ENCODE results near the gene DNMT3B. TPM values are rescaled to one million over a fixed set of nuclear protein-coding genes. Genes with fewer than 3 reads are reported as not detected.
"Not testable (repeated sequence)": the region's sequence is repeated elsewhere in the genome, so short reads cannot be mapped to it uniquely, and the experiment has no call there.

DNMT3B gene
- total RNA-seq (2014; rRNA removed): 1.2 TPM in 2 replicates
- 0.60 TPM for polyA plus RNA-seq (2012)

DNA sequence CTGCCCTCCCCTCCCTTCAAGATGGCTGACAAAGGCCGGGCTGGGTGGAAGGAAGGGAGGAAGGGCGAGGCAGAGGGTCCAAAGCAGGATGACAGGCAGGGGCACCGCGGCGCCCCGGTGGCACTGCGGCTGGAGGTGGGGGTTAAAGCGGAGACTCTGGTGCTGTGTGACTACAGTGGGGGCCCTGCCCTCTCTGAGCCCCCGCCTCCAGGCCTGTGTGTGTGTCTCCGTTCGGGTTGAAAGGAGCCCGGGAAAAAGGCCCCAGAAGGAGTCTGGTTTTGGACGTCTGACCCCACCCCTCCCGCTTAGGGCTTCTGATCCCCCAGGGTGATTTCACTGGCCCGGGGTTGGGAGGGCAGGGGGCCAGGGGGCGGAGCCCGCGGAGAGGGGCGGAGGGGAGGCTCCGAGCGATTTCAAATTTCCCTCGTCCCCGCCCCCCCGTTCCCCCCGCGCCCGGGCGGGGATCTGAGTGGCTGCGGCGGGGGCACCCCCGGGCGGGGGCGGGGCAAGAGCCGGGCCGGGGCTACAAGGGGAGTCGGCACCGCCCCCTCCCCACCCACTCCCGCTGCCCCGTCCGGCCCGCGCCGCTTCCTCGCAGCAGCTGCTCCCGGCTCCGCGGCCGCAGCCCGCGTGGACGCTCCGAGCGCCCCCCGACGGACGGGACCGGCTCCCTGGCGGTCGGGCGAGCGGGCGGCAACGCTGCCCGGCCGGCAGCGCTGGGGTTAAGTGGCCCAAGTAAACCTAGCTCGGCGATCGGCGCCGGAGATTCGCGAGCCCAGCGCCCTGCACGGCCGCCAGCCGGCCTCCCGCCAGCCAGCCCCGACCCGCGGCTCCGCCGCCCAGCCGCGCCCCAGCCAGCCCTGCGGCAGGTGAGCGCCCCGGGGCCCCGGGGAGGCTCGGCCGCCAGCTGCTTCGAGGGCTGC, at the start of gene DNMT3B:
Gene DNMT3B, plus strand, starts transcription at position 555 of the 923 bp plus-strand sequence. CDS start 17,939 bp downstream, outside the sequence.
- DNase-seq (ENCODE audit: low read depth): peak; percentile 75

- DNase-seq (ENCODE audit: low read depth): no peak
Measured at GRCh38 chr20:32718749-32719348, 43.3 kb upstream of the DNMT3B start.

GRCh38 chr20:32727683-32728082, 34.5 kb upstream of the DNMT3B start:
- peak; percentile 83 for DNase-seq (ENCODE audit: low read depth)

GRCh38 chr20:32728435-32728834, 33.8 kb upstream of the DNMT3B start:
- not testable (repeated sequence) for DNase-seq (ENCODE audit: low read depth)

DNA sequence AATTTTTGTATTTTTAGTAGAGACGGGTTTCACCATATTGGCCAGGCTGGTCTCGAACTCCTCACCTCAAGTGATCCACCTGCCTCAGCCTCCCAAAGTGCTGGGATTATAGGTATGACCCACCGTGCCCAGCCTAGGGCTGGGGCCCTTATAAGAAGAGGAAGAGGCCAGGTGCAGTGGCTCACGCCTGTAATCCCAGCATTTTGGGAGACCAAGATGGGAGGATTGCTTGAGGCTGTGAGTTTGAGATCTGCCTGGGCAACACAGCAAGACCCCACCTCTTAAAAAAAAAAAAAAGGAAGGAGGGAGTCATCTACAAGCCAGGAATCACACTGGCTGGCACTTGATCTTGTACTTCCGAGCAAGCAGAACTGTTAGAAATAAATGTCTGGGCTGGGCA, 32.9 kb upstream of the DNMT3B start:
- DNase-seq (ENCODE audit: low read depth): not testable (repeated sequence)

- no peak for DNase-seq (ENCODE audit: low read depth)
Measured at GRCh38 chr20:32731882-32732266, 30.3 kb upstream of the DNMT3B start.

- DNase-seq (ENCODE audit: low read depth): peak; percentile 67
Measured at GRCh38 chr20:32737371-32738223, 24.6 kb upstream of the DNMT3B start.

DNA sequence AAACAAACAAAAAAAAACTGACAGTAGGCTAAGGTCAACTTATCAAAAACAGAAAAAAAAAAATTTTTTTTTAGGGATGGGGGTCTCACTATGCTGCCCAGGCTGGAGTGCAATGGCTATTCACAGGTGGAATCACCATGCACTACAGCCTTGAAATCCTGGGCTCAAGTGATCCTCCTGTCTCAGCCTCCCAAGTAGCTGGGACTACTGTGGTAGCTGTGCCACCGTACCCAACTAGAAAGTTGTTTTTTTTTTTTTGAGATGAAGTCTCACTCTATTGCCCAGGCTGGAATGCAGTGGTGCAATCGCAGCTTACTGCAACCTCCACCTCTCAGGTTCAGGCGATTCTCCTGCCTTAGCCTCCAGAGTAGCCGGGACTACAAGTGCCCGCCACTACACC, 21.0 kb upstream of the DNMT3B start:
- DNase-seq (ENCODE audit: low read depth): no peak

DNA sequence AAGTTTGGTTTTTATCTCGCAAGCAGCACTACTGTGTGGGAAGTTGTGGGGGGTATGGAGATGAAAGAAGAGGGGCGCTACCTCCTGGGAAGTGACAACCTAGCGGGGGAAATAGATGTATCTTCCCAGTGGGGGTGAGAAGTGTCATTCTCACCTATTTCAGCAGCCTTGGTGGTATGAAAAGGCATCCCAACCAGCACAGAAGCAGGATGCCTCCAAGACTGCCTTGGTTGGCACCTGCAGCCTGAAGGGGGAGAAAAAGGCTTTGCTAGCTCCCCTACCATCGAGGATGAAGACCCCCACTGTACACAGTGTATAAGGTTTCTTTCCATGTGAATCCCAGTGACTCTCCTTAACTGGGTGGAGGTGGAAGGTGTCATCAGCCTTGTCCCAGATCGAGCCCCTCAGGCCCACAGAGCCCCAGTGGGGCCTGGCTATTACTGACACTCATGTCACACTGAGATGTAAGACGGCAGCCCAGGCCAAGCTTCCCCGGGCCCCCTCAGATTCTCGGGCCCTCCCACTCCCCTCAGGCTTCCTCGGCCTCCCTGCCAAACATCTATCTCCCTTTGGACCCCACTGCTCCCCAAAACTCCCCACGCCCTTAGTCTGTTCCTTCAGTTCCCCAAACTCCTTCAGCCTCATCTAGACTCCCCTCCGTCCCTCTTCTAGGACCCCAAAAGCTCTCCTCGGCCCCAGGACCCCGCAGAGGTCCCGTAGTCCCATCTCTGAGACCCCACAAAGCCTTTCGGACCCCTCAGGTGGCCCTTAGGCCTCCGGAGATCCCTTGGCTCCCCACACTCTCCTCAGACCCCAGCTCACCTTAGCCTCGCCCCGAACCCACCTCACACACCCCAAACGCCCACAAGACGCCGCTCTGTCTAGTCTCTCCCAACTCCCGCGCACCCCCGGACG, 19.6 kb upstream of the DNMT3B start:
- DNase-seq (ENCODE audit: low read depth): no peak

- peak; percentile 31 for DNase-seq (ENCODE audit: low read depth)
Measured at GRCh38 chr20:32743237-32744112, 18.7 kb upstream of the DNMT3B start, which contains the start of gene COMMD7. TSS of gene COMMD7 (minus strand) at chr20:32743467. CDS start at chr20:32743391, 76 bp downstream.

DNA sequence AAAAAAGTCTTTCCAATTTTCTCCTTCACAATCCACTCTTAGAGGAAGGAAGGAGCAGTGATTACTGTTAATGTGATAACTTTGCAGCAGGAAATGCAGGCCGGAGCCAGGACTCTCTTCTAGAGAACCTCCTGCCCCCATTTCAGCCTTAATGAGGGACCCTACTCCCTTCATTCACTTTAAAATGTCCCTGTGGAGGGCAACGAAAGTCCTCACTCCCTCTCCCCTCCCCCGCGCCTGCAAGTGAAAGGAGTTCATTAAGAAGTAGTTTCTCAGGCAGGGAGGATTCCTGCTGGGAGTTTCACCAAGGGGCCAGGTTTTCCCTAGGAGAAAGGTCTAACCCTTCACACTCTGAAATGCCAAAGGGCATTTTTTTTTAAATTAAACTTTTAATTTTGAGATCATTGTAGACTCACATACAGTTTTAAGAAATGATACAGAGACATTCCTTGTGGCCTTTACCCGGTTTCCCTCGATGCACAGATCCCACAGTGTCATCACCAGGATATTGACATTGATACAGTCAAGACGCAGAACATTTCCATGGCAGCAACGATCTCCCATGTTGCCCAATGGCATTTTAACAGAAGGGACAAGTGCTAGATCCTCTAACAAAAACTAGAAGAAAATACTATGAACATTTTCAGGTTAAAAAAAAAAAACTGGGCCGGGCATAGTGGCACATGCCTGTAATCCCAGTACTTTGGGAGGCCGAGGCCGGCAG, 12.1 kb upstream of the DNMT3B start:
- no peak for DNase-seq (ENCODE audit: low read depth)

- DNase-seq (ENCODE audit: low read depth): no peak
Measured at GRCh38 chr20:32751293-32751692, 10.9 kb upstream of the DNMT3B start.

- DNase-seq (ENCODE audit: low read depth): no peak
Measured at GRCh38 chr20:32751702-32752457, 10.3 kb upstream of the DNMT3B start.

DNA sequence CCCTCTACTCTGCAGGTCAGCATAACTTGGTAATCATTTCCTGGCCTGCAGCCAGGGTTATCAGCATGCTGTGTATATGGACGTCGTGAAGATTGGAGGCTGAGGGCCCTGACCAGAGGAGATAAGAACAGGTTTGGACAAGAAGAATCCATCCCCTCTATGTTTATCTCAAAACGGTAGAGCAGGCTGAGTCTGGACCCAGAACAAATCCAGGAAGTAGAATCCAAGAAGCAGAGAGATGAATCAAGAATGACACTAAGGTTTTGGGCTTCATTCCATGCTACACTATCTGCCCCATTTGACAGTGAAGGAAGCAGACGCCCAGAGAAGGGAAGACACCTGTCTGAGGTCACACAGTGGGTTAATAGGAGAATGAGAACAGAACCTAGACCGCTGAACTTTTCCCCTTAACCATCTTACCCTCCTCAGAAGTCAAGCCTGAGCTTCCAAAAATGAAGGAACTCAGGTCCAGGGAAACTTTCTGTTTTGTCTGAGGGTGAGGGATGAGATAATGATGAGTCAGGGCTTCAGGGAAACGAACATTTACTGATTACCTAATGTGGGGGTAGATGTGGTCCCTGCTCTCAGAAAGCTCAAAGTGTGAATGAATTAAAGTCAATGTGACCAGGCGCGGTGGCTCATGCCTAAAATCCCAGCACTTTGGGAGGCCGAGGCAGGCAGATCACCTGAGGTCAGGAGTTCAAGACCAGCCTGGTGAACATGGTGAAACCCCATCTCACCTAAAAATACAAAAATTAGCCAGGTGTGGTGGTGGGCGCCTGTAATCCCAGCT, 9.5 kb upstream of the DNMT3B start:
- DNase-seq (ENCODE audit: low read depth): peak; percentile 57

DNA sequence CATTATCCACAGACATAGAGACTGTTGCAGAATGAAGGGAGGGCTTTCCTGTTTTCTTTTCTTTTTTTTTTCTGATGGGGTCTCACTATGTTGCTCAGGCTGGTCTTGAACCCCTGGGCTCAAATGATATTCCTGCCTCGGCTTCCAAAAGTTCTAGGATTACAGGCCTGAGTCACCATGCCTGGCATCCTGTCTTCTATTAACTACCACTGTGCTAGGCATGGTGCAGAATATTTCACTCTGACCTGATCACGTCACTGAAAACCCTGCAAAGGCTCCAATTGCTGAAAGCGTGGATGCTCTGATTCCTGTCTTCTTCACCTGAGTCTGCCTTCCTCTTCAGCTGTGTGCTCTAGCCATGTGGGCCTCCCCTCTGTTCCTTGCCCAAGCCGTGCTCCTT, 8.5 kb upstream of the DNMT3B start:
- no peak for DNase-seq (ENCODE audit: low read depth)

GRCh38 chr20:32756156-32756555, 6.0 kb upstream of the DNMT3B start:
- DNase-seq (ENCODE audit: low read depth): no peak

DNA sequence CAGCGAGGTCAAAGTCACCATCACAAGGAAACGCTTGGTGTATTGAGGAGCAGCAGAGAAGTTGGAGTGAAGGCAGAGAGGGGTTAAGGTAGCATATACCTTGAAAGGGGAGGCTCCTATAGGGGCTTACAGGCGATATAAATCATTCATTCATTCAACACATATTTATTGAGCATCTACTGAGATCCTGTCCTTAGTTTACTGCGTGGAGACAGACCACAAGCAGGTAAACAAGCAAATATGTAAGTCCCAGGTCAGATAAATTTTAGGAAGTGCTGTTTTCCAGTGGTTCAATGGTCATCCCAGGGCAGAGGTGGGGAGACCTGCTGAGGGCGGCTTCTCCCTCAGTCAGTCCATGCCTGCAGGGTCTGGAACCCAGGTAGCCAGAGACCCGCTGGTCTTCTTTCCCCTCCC, 761 bp upstream of the DNMT3B start:
- DNase-seq (ENCODE audit: low read depth): no peak

Data from LHCN-M2 (cell line).